HepG2 (cell line): ENCODE measurements around the gene SOHLH2. TPM values are rescaled to one million over a fixed set of nuclear protein-coding genes. Genes with fewer than 3 reads are reported as not detected.

Source experiments
- ATAC-seq: fragments of 200-7000 bp; cut with Tn5 transposase; 3 replicates; pipeline ENCODE4 v1.9.1; 2020; ENCODE audit warnings: mild to moderate bottlenecking, moderate library complexity
- BruUV-seq: library from RNA; stranded (reverse); fragments of 400-500 nt; replicated peaks from 2 replicates; lab custom pipeline; 2021; lab: Mats Ljungman, UMichigan
- CTCF ChIA-PET: fragments of 300-600 bp; formaldehyde crosslinking; extraction: SDS; loops from one replicate; lab custom pipeline; 2021; ENCODE audit warnings: low total read pairs, inconsistent platforms, low intra/inter-chr PET ratio; lab: Yijun Ruan, JAX
- POLR2A ChIA-PET: fragments of 350-600 bp; sonication (Branson Sonifier 250); formaldehyde crosslinking; loops from one replicate; lab custom pipeline; 2020; ENCODE audit warnings: antibody characterized with exemption, inconsistent platforms; lab: Yijun Ruan, JAX
- DNase-seq: peaks from one replicate; pipeline ENCODE4 v3.0.0-alpha.2; 2015; ENCODE audit warnings: low spot score
- FAIRE-seq: peaks from 3 replicates; lab custom pipeline; 2011; peaks lifted over from hg19 to GRCh38; lab: Jason Lieb, UNC
- H2AFZ ChIP-seq: one replicate; pipeline ENCODE4 v1.6.1; 2011; ENCODE audit warnings: low read length, inconsistent platforms
- H3K27ac ChIP-seq: fragments of 300-600 bp; 3 replicates; pipeline ENCODE4 v1.8.0; 2011; ENCODE audit warnings: mixed run types, mild to moderate bottlenecking, mixed read lengths, low read length, inconsistent platforms; ENCODE audit not compliant: insufficient read depth; ENCODE audit errors: extremely low read length
- H3K27me3 ChIP-seq, 2 experiments: fragments of 200-600 bp in 1 of 2; 2 replicates in 1 of 2; 3 replicates in 1 of 2; pipeline versions ENCODE4 v1.6.0 to v1.8.0; 2011; ENCODE audit warnings: low read length in 2 of 2, mild to moderate bottlenecking in 2 of 2, moderate library complexity in 2 of 2, inconsistent platforms in 1 of 2; ENCODE audit not compliant: insufficient read depth in 2 of 2, control insufficient read depth in 1 of 2
- H3K36me3 ChIP-seq, 2 experiments: fragments of 200-600 bp in 1 of 2; replicated peaks in 1 of 2; 2 replicates in 1 of 2; 3 replicates in 1 of 2; pipeline versions ENCODE4 v1.5.1 to v1.8.0; 2011; ENCODE audit warnings: low read length in 2 of 2, inconsistent platforms in 1 of 2; ENCODE audit not compliant: insufficient read depth in 2 of 2, control insufficient read depth in 1 of 2
- H3K4me1 ChIP-seq: 2 replicates; pipeline ENCODE4 v1.5.1; 2012; ENCODE audit warnings: low read length, inconsistent platforms; ENCODE audit not compliant: insufficient read depth
- H3K4me2 ChIP-seq: 2 replicates; pipeline ENCODE4 v1.6.0; 2011; ENCODE audit warnings: low read depth, low read length, inconsistent platforms
- H3K4me3 ChIP-seq, 3 experiments: fragments of 200-600 bp in 1 of 3; sonication (generic), shearing (Covaris generic) in 1 of 3; replicated peaks in 1 of 3; 2 replicates each; pipeline ENCODE4 v1.5.1; 2011 to 2016; ENCODE audit warnings: low read length in 3 of 3, inconsistent platforms in 2 of 3, low read depth in 2 of 3, mild to moderate bottlenecking in 2 of 3, control low read depth in 1 of 3, mixed read lengths in 1 of 3; ENCODE audit not compliant: insufficient read depth in 1 of 3
- H3K79me2 ChIP-seq: one replicate; pipeline ENCODE4 v1.6.1; 2011; ENCODE audit warnings: low read length, inconsistent platforms; ENCODE audit not compliant: insufficient read depth
- H3K9ac ChIP-seq: 2 replicates; pipeline ENCODE4 v1.6.0; 2011; ENCODE audit warnings: mild to moderate bottlenecking, low read depth, low read length, inconsistent platforms; ENCODE audit not compliant: insufficient read depth
- H3K9me3 ChIP-seq: 2 replicates; pipeline ENCODE4 v1.5.1; 2012; ENCODE audit warnings: mild to moderate bottlenecking, low read length
- H4K20me1 ChIP-seq: 2 replicates; pipeline ENCODE4 v1.6.0; 2011; ENCODE audit warnings: inconsistent platforms, mild to moderate bottlenecking, low read length, moderate library complexity; ENCODE audit not compliant: insufficient read depth
- ASH2L ChIP-seq: fragments of 300-600, 200-600 bp; sonication (generic); IDR thresholded peaks from 2 replicates; pipeline ENCODE4 v1.7.0; 2017; ENCODE audit warnings: low read depth, mild to moderate bottlenecking, moderate library complexity, mixed read lengths, low read length; ENCODE audit not compliant: insufficient read length
- DDIT3 ChIP-seq: sonication (generic); formaldehyde crosslinking; IDR thresholded peaks from 2 replicates; pipeline ENCODE4 v1.4.0; 2020; ENCODE audit warnings: mild to moderate bottlenecking, missing genetic modification reagents
- IKZF4 ChIP-seq: sonication (generic); formaldehyde crosslinking; IDR thresholded peaks from 2 replicates; pipeline ENCODE4 v1.5.1; 2020; ENCODE audit warnings: borderline replicate concordance, mild to moderate bottlenecking, low read depth, missing genetic modification reagents; ENCODE audit errors: not compliant biosample characterization
- KMT2B ChIP-seq: IDR thresholded peaks from 2 replicates; pipeline ENCODE4 v1.6.1; 2016; ENCODE audit warnings: missing genetic modification reagents, missing compliant biosample characterization
- MXD4 ChIP-seq: IDR thresholded peaks from 2 replicates; pipeline ENCODE4 v1.6.1; 2016; ENCODE audit warnings: mild to moderate bottlenecking, missing biosample characterization, missing genetic modification reagents
- NBN ChIP-seq: fragments of 450-650 bp; conservative IDR thresholded peaks from 2 replicates; pipeline ENCODE4 v1.6.1; 2017
- RERE ChIP-seq: IDR thresholded peaks from 2 replicates; pipeline ENCODE4 v1.6.1; 2016; ENCODE audit warnings: low read depth, missing genetic modification reagents, missing compliant biosample characterization
- SATB2 ChIP-seq: sonication (generic); formaldehyde crosslinking; IDR thresholded peaks from 2 replicates; pipeline ENCODE4 v1.5.0; 2020; ENCODE audit warnings: missing genetic modification reagents
- ZNF180 ChIP-seq: sonication (generic); formaldehyde crosslinking; IDR thresholded peaks from 2 replicates; pipeline ENCODE4 v1.4.0; 2020; ENCODE audit warnings: low read depth, missing genetic modification reagents, borderline replicate concordance
- ZNF530 ChIP-seq: sonication (generic); formaldehyde crosslinking; IDR thresholded peaks from 2 replicates; pipeline ENCODE4 v1.5.0; 2020; ENCODE audit warnings: low read depth, mild to moderate bottlenecking, missing genetic modification reagents
- ZNF841 ChIP-seq: sonication (generic); formaldehyde crosslinking; IDR thresholded peaks from 2 replicates; pipeline ENCODE4 v1.8.1; 2023; ENCODE audit warnings: missing genetic modification reagents, borderline replicate concordance
- ZNF883 ChIP-seq: sonication (generic); formaldehyde crosslinking; IDR thresholded peaks from 2 replicates; pipeline ENCODE4 v1.5.1; 2020; ENCODE audit warnings: mild to moderate bottlenecking, missing genetic modification reagents; ENCODE audit errors: not compliant biosample characterization
- WGBS: methylation state at CpG from one replicate; pipeline ENCODE4 v1.1.6; 2017; ENCODE audit warnings: low lambda C conversion rate; 5-methylcytosine and 5-hydroxymethylcytosine counted together
- in situ Hi-C: cut with HindIII; loops from 2 replicates; pipeline ENCODE4 v1.10.0; 2017; ENCODE audit warnings: low pct_unique_long_range_greater_than_20kb; ENCODE audit not compliant: extremely low pct_ligation_motif_present
- intact Hi-C: fragments of 100-400 bp; cut with micrococcal nuclease; formaldehyde crosslinking; loops from one replicate; pipeline ENCODE4 v1.10.0; 2022; ENCODE audit not compliant: unreplicated experiment
- polyA plus RNA-seq, 8 experiments: library from polyadenylated mRNA; depleted of rRNA in 3 of 8; stranded (reverse) in 7 of 8; unstranded in 1 of 8; fragments of >200 nt; fragmentation: Illumina TruSeq in 4 of 8; extraction: Trizol in 4 of 8; gene quantifications; 2 replicates each; pipeline versions ENCODE4 v1.2.1 to v1.2.3, GENCODE V29; 2011 to 2016; ENCODE audit warnings: low read depth in 4 of 8, missing spikeins in 1 of 8, mixed read lengths in 1 of 8; ENCODE audit not compliant: insufficient read depth in 1 of 8
- total RNA-seq, 5 experiments: library from RNA; depleted of rRNA; stranded (reverse); fragments of >200 nt; fragmentation: Illumina TruSeq; extraction: Trizol; gene quantifications; 2 replicates each; pipeline ENCODE4 v1.2.3, GENCODE V29; 2016; ENCODE audit warnings: low read depth in 1 of 5

SOHLH2 gene
- total and polyA plus RNA-seq, 2 of the 13 experiments (the other 11 are each of a cell fraction or from before 2014, with no cell fraction given): not detected

GRCh38 chr13:36130552-36131221 is 83.7 kb downstream of the SOHLH2 start:
- peaks cover 2 to 25% of the 10 kb centered on the region in 2 experiments; a peak in 3 of 5 replicates for H3K27me3 ChIP-seq
- WGBS: 9% methylated on average over 19 of the region's 61 CpGs
- TF ChIP-seq MXD4 (CRISPR knock-in tag) (no peak), ZNF883 (no peak), ZNF841 (no peak), KMT2B (CRISPR knock-in tag) (no peak), NBN (no peak), RERE (no peak), IKZF4 (no peak), ZNF180 (no peak), DDIT3 (CRISPR knock-in tag) (no peak), ASH2L (no peak), SATB2 (CRISPR knock-in tag) (no peak), ZNF530 (CRISPR knock-in tag) (no peak)
- no peak overlapping the region for H2AFZ ChIP-seq
- H3K36me3 ChIP-seq: no peaks in the 10 kb centered on the region
- BruUV-seq: no TSS peak
- FAIRE-seq (no peak), ATAC-seq (peak; percentile 54), DNase-seq (no peak)
- H3K27ac ChIP-seq: no peak overlapping the region
- no peaks in the 10 kb centered on the region for H3K79me2 ChIP-seq
- no peaks in the 10 kb centered on the region for H3K9me3 ChIP-seq
- no peak overlapping the region for H3K4me2 ChIP-seq
- H3K4me1 ChIP-seq: no peaks in the 10 kb centered on the region
- intact Hi-C loops: loop anchor here (1.0 kb wide), 1 partner anchor 24 kb away; no protein-coding TSS in a partner anchor
- H3K9ac ChIP-seq: no peak overlapping the region
- no peaks in the 10 kb centered on the region for H4K20me1 ChIP-seq
- ChIA-PET CTCF (no interaction called here), POLR2A (no interaction called here)
- no peak overlapping the region for H3K4me3 ChIP-seq
- in situ Hi-C loops: no loop called here
